Measurements from ENCODE around the gene ELOVL1. TPM values are rescaled to one million over a fixed set of nuclear protein-coding genes. Genes with fewer than 3 reads are reported as not detected.

Gene ELOVL1
- total RNA-seq, 1 experiment from 2014 or later: 128 TPM

GRCh38 chr1:43363935-43364525, 3.8 kb downstream of the ELOVL1 start:
- CTCF ChIA-PET: interaction anchor here (0.7 kb wide), 1 partner anchor 50 kb away, joined by 4 read pairs; no protein-coding TSS in a partner anchor
- peaks cover 51% of the 10 kb centered on the region for H3K36me3 ChIP-seq (ENCODE audit: low read depth, low read length)

DNA sequence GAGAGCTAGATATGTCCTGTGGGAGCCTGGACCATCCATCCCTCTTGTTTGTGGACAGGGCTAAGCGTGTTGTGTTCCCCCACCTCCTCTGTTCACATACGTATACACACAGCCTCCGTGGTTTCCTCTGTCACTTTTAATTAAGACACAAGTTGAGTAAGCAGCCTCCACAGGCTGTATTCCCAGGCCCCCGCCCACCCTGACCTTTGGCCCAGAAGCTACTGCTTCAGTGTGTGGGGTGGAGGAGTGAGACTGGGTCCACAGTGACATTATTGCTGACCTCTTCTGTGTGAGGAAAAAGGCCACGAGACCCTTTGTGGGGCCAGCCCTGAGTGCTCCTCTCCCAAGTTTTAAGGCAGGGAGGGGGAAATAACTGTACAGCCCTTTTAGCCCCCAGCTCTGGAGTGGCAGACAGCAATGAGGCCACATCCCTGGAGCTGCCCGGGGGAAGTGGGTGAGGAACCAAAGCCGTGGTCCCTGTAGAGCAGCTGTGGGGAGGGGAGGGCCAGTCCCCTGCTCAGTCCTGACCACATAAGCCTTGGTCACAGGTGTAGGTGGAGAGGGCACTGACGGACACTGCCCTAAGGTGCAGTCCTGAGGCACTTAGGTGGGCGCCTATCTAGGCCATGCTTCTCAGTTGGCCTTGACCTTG, 4.4 kb downstream of the ELOVL1 start:
- POLR2A ChIA-PET (ENCODE audit: unreplicated experiment): no interaction called here
- H3K4me3 ChIP-seq (ENCODE audit: low read length): no peak overlapping the region
- no peak overlapping the region for H2AFZ ChIP-seq (ENCODE audit: low read length)
- H3K79me2 ChIP-seq (ENCODE audit: low read length): peaks cover 74% of the 10 kb centered on the region
- H3F3A ChIP-seq (ENCODE audit: low read length, unreplicated experiment): peaks cover 11% of the 10 kb centered on the region
- DNase-seq (no peak), ATAC-seq (no peak)
- no TSS peak for BruUV-seq (replicated peaks)
- intact Hi-C loops (cut with micrococcal nuclease): no loop called here
- TF ChIP-seq, protein P1, sequence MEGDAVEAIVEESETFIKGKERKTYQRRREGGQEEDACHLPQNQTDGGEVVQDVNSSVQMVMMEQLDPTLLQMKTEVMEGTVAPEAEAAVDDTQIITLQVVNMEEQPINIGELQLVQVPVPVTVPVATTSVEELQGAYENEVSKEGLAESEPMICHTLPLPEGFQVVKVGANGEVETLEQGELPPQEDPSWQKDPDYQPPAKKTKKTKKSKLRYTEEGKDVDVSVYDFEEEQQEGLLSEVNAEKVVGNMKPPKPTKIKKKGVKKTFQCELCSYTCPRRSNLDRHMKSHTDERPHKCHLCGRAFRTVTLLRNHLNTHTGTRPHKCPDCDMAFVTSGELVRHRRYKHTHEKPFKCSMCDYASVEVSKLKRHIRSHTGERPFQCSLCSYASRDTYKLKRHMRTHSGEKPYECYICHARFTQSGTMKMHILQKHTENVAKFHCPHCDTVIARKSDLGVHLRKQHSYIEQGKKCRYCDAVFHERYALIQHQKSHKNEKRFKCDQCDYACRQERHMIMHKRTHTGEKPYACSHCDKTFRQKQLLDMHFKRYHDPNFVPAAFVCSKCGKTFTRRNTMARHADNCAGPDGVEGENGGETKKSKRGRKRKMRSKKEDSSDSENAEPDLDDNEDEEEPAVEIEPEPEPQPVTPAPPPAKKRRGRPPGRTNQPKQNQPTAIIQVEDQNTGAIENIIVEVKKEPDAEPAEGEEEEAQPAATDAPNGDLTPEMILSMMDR (conservative IDR thresholded peaks at IDR 0.05; ENCODE audit: low read depth, low read length): no peak
- TF ChIP-seq EZH2 (IDR thresholded peaks at IDR 0.05; ENCODE audit: low read length, unreplicated experiment) (no peak), EZH2phosphoT487 (IDR thresholded peaks at IDR 0.05; ENCODE audit: borderline replicate concordance, low read length) (no peak)
- no peaks in the 10 kb centered on the region for H3K9me2 ChIP-seq (replicated peaks; ENCODE audit: low read length)
- H3K9me3 ChIP-seq (ENCODE audit: low read length): no peaks in the 10 kb centered on the region
- H3K27ac ChIP-seq (ENCODE audit: low read length): no peak overlapping the region
- peaks cover 43% of the 10 kb centered on the region for H3K4me1 ChIP-seq (ENCODE audit: insufficient read depth, low read length)
- peaks cover 51% of the 10 kb centered on the region for H3K36me3 ChIP-seq (ENCODE audit: low read depth, low read length)
- H4K20me1 ChIP-seq (ENCODE audit: low read length): peaks cover 13% of the 10 kb centered on the region
- no peaks in the 10 kb centered on the region for H3K27me3 ChIP-seq (ENCODE audit: low read length)
- H3K9ac ChIP-seq (ENCODE audit: low read length): no peak overlapping the region
- no peak overlapping the region for H3K4me2 ChIP-seq (ENCODE audit: low read length)
- CTCF ChIA-PET: no interaction called here

More at GRCh38 chr1:43363935-43364525, 3.8 kb downstream of the ELOVL1 start:
- H3K4me1 ChIP-seq (ENCODE audit: insufficient read depth, low read length): peaks cover 49% of the 10 kb centered on the region
- no peak overlapping the region for H3K9ac ChIP-seq (ENCODE audit: low read length)
- no peak overlapping the region for H2AFZ ChIP-seq (ENCODE audit: low read length)
- H3K4me2 ChIP-seq (ENCODE audit: low read length): no peak overlapping the region
- no peak for TF ChIP-seq EZH2 (IDR thresholded peaks at IDR 0.05; ENCODE audit: low read length, unreplicated experiment)
- no peak for TF ChIP-seq EZH2phosphoT487 (IDR thresholded peaks at IDR 0.05; ENCODE audit: borderline replicate concordance, low read length)
- TF ChIP-seq, protein P1 (conservative IDR thresholded peaks at IDR 0.05; ENCODE audit: low read depth, low read length): no peak
- H3K27me3 ChIP-seq (ENCODE audit: low read length): no peaks in the 10 kb centered on the region
- intact Hi-C loops (cut with micrococcal nuclease): no loop called here
- POLR2A ChIA-PET (ENCODE audit: unreplicated experiment): no interaction called here
- BruUV-seq (replicated peaks): TSS peak; percentile 19
- H3K27ac ChIP-seq (ENCODE audit: low read length): no peak overlapping the region
- peaks cover 11% of the 10 kb centered on the region for H3F3A ChIP-seq (ENCODE audit: low read length, unreplicated experiment)
- ATAC-seq (no peak), DNase-seq (no peak)
- H3K9me2 ChIP-seq (replicated peaks; ENCODE audit: low read length): no peaks in the 10 kb centered on the region
- peaks cover 13% of the 10 kb centered on the region for H4K20me1 ChIP-seq (ENCODE audit: low read length)
- H3K9me3 ChIP-seq (ENCODE audit: low read length): no peaks in the 10 kb centered on the region
- H3K4me3 ChIP-seq (ENCODE audit: low read length): no peak overlapping the region
- H3K79me2 ChIP-seq (ENCODE audit: low read length): peaks cover 77% of the 10 kb centered on the region

DNA sequence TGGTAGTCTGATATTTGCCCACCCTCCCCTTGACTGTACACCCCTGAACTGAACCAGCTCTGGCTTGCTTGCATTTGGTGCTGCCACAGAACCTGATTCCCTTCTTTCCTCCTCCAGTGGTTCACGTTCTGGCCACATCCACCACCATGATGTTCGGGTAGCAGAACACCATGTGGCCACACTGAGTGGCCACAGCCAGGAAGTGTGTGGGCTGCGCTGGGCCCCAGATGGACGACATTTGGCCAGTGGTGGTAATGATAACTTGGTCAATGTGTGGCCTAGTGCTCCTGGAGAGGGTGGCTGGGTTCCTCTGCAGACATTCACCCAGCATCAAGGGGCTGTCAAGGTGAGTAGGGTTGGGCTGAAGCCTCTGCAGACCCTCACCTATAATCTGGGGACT, 7.2 kb downstream of the ELOVL1 start:
- peaks cover 13% of the 10 kb centered on the region for H4K20me1 ChIP-seq (ENCODE audit: low read length)
- no TSS peak for BruUV-seq (replicated peaks)
- POLR2A ChIA-PET (ENCODE audit: unreplicated experiment): no interaction called here

More for the DNA sequence above, 7.2 kb downstream of the ELOVL1 start:
- intact Hi-C loops (cut with micrococcal nuclease): no loop called here
- TF ChIP-seq, protein P1 (conservative IDR thresholded peaks at IDR 0.05; ENCODE audit: low read depth, low read length): no peak
- TF ChIP-seq EZH2 (IDR thresholded peaks at IDR 0.05; ENCODE audit: low read length, unreplicated experiment) (no peak), EZH2phosphoT487 (IDR thresholded peaks at IDR 0.05; ENCODE audit: borderline replicate concordance, low read length) (no peak)
- Histone ChIP-seq H3K4me1 (ENCODE audit: insufficient read depth, low read length) (peaks cover 35% of the 10 kb centered on the region), H3K27me3 (ENCODE audit: low read length) (no peaks in the 10 kb centered on the region), H3K27ac (ENCODE audit: low read length) (no peak overlapping the region), H3K4me2 (ENCODE audit: low read length) (peak overlapping the region; percentile 83), H2AFZ (ENCODE audit: low read length) (no peak overlapping the region), H3K9me3 (ENCODE audit: low read length) (no peaks in the 10 kb centered on the region), H3K4me3 (ENCODE audit: low read length) (peak overlapping the region; percentile 93), H3K9me2 (replicated peaks; ENCODE audit: low read length) (no peaks in the 10 kb centered on the region), H3K79me2 (ENCODE audit: low read length) (peaks cover 58% of the 10 kb centered on the region), H3K9ac (ENCODE audit: low read length) (no peak overlapping the region), H3F3A (ENCODE audit: low read length, unreplicated experiment) (peaks cover 11% of the 10 kb centered on the region), H3K36me3 (ENCODE audit: low read depth, low read length) (peaks cover 51% of the 10 kb centered on the region)
- DNase-seq: no peak
- CTCF ChIA-PET: interaction anchor here (0.7 kb wide), 1 partner anchor 54 kb away, joined by 3 read pairs; no protein-coding TSS in a partner anchor
- ATAC-seq: no peak
